ENCODE results near the gene SNX17.

Gene SNX17

DNA sequence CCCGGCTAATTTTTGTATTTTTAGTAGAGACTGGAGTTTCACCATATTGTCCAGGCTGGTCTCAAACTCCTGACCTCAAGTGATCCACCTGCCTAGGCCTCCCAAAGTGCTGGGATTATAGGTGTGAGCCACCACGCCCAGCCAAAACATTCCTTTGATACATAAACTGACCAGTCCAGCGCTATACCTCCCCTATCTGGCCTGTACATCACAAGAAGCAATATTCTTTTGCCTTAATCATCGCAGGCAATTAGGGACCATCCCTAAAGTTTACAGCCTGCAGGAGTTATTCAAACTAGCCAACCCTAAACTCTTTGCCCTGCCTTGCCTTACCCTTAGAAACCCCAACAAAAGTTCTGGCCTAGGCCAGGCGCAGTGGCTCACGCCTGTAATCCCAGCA, 45.7 kb downstream of the SNX17 start:
- H3K27me3 ChIP-seq (ENCODE audit: insufficient read depth, low read length) = no peaks in the 10 kb centered on the region
- TF ChIP-seq, protein P1, sequence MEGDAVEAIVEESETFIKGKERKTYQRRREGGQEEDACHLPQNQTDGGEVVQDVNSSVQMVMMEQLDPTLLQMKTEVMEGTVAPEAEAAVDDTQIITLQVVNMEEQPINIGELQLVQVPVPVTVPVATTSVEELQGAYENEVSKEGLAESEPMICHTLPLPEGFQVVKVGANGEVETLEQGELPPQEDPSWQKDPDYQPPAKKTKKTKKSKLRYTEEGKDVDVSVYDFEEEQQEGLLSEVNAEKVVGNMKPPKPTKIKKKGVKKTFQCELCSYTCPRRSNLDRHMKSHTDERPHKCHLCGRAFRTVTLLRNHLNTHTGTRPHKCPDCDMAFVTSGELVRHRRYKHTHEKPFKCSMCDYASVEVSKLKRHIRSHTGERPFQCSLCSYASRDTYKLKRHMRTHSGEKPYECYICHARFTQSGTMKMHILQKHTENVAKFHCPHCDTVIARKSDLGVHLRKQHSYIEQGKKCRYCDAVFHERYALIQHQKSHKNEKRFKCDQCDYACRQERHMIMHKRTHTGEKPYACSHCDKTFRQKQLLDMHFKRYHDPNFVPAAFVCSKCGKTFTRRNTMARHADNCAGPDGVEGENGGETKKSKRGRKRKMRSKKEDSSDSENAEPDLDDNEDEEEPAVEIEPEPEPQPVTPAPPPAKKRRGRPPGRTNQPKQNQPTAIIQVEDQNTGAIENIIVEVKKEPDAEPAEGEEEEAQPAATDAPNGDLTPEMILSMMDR (IDR thresholded peaks at IDR 0.05; ENCODE audit: low read length) = no peak
- no peak for TF ChIP-seq EZH2 (IDR thresholded peaks at IDR 0.05; ENCODE audit: borderline replicate concordance, low read length)
- no peak overlapping the region for H2AFZ ChIP-seq (ENCODE audit: low read length)
- H3K4me3 ChIP-seq (ENCODE audit: low read depth, low read length, poor library complexity, severe bottlenecking) = no peak overlapping the region
- no peaks in the 10 kb centered on the region for H3K36me3 ChIP-seq (ENCODE audit: insufficient read depth, low read length)
- no peak overlapping the region for H3K4me2 ChIP-seq (ENCODE audit: low read length)
- no peaks in the 10 kb centered on the region for H3K4me1 ChIP-seq (ENCODE audit: insufficient read depth, low read length, severe bottlenecking)
- H3K9me3 ChIP-seq (ENCODE audit: low read length) = no peaks in the 10 kb centered on the region
- H3F3A ChIP-seq (ENCODE audit: insufficient read depth, low read length) = no peaks in the 10 kb centered on the region
- H3K9me2 ChIP-seq (ENCODE audit: low read depth, low read length) = no peaks in the 10 kb centered on the region
- H4K20me1 ChIP-seq (ENCODE audit: insufficient read depth, low read length) = no peaks in the 10 kb centered on the region
- H3K9ac ChIP-seq (ENCODE audit: low read length) = no peak overlapping the region
- no peak overlapping the region for H3K27ac ChIP-seq (ENCODE audit: low read depth, low read length, poor library complexity, severe bottlenecking)
- H3K79me2 ChIP-seq (ENCODE audit: insufficient read depth, low read length) = no peaks in the 10 kb centered on the region

DNA sequence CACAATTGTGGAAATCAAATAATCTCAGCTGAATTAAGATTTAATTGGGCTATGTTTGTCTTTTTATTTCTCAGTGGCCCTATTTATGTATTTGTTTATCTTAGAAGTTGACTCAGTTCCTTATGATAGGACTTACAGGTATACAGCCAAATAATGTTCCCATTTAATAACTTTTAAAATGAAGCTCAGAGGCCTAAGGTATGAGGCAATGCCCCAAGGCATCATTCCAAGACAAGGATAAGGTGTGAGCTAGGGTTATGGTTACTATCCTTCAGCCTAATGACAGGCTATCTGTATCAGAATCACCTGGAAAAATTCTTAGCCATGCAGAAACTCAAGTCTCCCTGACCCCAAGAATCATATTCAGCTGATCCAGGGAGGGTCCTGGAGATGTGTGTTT, 50.6 kb downstream of the SNX17 start:
- Histone ChIP-seq H3K27ac (ENCODE audit: low read depth, low read length, poor library complexity, severe bottlenecking) (no peak overlapping the region), H3K36me3 (ENCODE audit: insufficient read depth, low read length) (no peaks in the 10 kb centered on the region), H3K27me3 (ENCODE audit: insufficient read depth, low read length) (no peaks in the 10 kb centered on the region), H3K9ac (ENCODE audit: low read length) (no peak overlapping the region), H3K4me1 (ENCODE audit: insufficient read depth, low read length, severe bottlenecking) (no peaks in the 10 kb centered on the region), H3K9me2 (ENCODE audit: low read depth, low read length) (no peaks in the 10 kb centered on the region), H3F3A (ENCODE audit: insufficient read depth, low read length) (no peaks in the 10 kb centered on the region), H3K4me2 (ENCODE audit: low read length) (no peak overlapping the region), H4K20me1 (ENCODE audit: insufficient read depth, low read length) (no peaks in the 10 kb centered on the region), H3K4me3 (ENCODE audit: low read depth, low read length, poor library complexity, severe bottlenecking) (no peak overlapping the region), H3K9me3 (ENCODE audit: low read length) (no peaks in the 10 kb centered on the region), H3K79me2 (ENCODE audit: insufficient read depth, low read length) (no peaks in the 10 kb centered on the region), H2AFZ (ENCODE audit: low read length) (no peak overlapping the region)
- no peak for TF ChIP-seq EZH2 (IDR thresholded peaks at IDR 0.05; ENCODE audit: borderline replicate concordance, low read length)
- TF ChIP-seq, protein P1 (IDR thresholded peaks at IDR 0.05; ENCODE audit: low read length) = no peak

DNA sequence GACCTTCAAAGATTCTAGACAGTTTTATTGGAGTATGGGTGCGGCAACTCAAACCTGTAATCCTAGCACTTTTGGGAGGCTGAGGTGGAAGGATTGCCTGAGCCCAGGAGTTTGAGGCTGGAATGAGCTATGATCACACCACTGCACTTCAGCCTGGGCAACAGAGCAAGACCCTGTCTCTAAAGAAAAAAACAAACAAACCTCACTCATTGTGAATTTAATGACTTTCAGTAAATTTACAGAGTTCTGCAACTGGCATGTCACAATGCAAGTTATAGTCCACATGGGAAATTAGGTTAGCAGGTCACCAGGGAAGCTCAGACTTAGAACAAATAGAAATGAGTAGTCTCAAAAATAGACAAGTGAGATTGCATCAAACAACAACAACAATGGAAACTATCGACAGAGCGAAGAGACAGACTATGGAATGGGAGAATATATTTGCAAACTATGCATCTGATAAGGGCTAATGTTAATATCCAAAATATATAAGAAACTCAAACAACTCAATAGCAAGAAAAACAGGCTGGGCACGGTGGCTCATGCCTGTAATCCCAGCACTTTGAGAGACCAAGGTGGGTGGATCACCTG, 51.3 kb downstream of the SNX17 start:
- no peaks in the 10 kb centered on the region for H4K20me1 ChIP-seq (ENCODE audit: insufficient read depth, low read length)
- H3K9me2 ChIP-seq (ENCODE audit: low read depth, low read length) = no peaks in the 10 kb centered on the region
- no peaks in the 10 kb centered on the region for H3K27me3 ChIP-seq (ENCODE audit: insufficient read depth, low read length)
- no peak overlapping the region for H3K4me2 ChIP-seq (ENCODE audit: low read length)
- no peaks in the 10 kb centered on the region for H3K9me3 ChIP-seq (ENCODE audit: low read length)
- H2AFZ ChIP-seq (ENCODE audit: low read length) = no peak overlapping the region
- H3K4me3 ChIP-seq (ENCODE audit: low read depth, low read length, poor library complexity, severe bottlenecking) = no peak overlapping the region
- H3K27ac ChIP-seq (ENCODE audit: low read depth, low read length, poor library complexity, severe bottlenecking) = no peak overlapping the region
- no peaks in the 10 kb centered on the region for H3K36me3 ChIP-seq (ENCODE audit: insufficient read depth, low read length)
- no peaks in the 10 kb centered on the region for H3K4me1 ChIP-seq (ENCODE audit: insufficient read depth, low read length, severe bottlenecking)
- no peak overlapping the region for H3K9ac ChIP-seq (ENCODE audit: low read length)
- H3K79me2 ChIP-seq (ENCODE audit: insufficient read depth, low read length) = no peaks in the 10 kb centered on the region
- TF ChIP-seq, protein P1 (IDR thresholded peaks at IDR 0.05; ENCODE audit: low read length) = no peak
- TF ChIP-seq EZH2 (IDR thresholded peaks at IDR 0.05; ENCODE audit: borderline replicate concordance, low read length) = no peak
- no peaks in the 10 kb centered on the region for H3F3A ChIP-seq (ENCODE audit: insufficient read depth, low read length)
